Suppressor macrophage treated with lipopolysaccharide for 4 hours (primary cell): ENCODE results near the gene COG2.
"Not testable (repeated sequence)": the region's sequence is repeated elsewhere in the genome, so short reads cannot be mapped to it uniquely, and the experiment has no call there.

Experiments
- DNase-seq: peaks from one replicate; pipeline ENCODE4 v3.0.0-alpha.2; 2020

The COG2 gene

DNA sequence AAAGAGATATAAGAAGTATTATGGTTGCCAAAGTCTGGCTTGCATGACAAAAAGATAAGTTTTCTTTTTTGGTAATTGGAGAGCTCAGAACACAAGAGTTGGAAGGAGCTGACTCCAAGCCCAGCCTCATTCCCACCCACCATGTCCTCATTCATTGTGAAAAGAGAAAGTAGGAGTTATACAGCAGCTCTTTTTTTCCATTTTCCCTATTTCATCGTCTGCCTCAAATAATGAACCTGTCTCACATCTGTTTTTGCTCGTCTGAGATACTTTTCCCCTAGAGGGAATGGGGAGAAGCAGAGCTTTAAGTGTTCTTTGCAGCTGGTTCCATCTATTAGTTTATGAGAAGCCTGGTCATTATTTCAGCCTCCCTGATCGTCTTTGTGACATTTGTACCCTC is 36.9 kb downstream of the COG2 start:
- DNase-seq: no peak

DNA sequence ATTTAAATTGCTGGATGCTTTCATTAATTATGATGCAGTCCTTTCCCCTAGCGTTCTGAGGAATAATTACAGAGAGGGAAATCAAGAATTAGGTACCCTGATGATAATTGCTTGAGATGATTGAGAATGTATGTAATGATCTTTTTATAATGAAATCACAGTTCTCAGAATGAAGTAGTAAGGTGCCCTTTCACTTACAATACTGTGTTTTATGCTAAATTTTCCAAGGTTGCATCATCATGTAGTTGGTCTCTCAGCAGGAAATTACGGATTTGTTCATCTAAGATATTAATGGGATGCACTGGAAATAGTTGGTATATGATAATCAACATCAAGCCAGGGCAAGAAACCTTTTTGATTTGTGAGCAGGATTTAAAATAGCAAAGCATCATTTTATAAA is 37.5 kb downstream of the COG2 start:
- no peak for DNase-seq

DNA sequence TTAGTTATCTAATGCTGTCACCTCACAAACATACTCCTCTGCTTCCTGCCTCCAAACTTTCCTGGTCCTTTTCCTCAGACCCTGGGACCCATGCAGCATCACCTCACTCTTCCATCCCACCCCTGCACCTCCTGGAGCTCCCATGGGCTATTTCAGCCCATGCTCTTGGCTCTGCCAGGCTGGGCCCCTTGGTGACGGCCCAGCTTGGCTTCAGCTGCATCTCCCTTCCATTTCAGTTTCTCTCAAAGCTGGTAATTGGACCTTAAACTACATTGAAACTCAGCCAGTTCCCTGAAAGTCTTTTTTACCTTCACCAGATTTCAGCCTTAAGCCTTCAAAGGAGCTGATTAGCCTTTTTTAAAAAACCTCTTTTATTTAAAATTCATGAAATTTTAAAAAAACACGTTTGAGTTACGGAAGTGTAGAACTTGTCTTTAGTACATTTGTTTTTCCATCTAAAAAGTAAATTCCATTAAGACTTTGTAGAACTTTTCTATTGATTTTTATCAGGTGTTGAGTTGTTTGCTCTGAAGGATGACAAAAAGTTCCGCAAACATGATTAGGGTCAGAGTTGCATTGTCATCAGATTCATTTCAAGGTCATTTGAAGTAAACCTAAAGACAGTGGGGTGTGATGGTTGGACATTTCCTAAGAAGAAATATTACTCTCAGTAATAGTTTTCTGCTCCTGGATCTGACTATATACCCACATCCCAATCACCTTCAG is 38.2 kb downstream of the COG2 start:
- DNase-seq: no peak

DNA sequence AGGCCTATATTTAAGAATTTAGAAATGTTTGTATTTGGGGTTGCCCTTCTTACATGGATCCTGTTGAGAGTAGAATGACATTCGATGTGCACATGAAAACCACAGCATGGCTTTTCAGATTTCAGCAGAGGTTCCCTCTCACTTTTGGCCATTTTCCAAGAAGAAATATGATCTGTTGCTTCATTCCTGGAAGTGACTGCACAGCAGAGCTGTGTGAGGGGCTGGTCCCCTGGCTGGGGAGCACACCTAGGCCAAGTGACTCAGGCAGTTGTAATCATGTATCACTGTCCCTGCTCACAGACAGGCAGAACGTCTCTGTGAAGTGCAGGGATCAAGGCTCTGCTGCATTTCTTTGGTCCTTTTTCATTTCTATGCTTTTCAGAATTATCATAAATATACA is 39.3 kb downstream of the COG2 start:
- DNase-seq: no peak

DNA sequence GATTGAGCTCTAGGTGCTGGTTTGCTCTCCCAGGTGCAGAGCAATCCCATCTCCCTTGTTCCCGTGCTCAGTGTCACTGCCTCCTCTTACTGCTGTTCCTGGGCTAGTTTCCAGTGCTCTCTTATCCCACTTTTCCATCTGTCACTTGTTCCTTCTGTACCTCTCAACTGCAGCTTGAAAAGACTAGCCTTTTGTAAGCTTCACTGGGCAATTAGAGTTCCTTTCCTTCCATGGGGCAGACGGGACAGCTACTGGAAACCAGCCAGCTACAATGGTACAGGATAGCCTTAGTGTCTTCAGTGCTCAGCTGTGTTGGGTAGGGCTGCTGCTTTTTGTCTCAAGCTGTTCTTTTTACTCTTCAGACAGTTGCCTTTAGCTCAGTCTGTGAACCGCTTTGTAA is 40.0 kb downstream of the COG2 start:
- DNase-seq: no peak

DNA sequence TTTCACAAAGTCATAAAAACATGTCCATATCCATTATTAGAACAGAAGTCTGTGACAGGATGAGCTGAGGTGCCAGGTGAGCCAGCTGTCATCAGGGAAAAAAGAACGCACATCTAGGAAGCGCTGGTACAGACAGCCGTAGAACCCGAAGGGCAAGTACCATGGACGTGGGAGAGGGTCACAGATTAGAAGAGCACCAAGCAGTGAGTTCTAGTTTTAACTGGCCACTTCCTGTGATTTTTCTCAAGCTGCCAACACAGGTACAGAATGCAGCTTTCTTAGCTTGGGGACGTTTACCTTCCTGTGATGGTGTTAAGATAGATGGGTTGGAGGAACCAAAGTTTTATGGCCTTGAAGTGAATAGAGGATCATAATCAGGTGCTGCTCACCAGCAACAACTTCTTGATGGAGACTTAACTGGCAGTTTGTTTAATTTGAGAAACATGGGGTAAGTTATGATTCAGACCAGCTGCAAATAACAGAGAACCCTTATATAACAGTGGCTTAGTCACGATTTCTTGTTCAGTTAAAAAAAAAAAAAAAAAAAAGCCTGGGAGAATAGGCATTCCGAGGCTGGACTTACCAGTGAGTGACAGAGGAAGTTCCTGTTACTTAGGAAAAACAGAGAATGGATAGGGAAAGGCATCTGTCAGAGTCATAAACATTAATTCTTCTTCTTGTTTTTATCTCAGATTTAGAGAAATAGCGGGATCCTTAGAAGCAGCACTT is 40.8 kb downstream of the COG2 start:
- DNase-seq: no peak

DNA sequence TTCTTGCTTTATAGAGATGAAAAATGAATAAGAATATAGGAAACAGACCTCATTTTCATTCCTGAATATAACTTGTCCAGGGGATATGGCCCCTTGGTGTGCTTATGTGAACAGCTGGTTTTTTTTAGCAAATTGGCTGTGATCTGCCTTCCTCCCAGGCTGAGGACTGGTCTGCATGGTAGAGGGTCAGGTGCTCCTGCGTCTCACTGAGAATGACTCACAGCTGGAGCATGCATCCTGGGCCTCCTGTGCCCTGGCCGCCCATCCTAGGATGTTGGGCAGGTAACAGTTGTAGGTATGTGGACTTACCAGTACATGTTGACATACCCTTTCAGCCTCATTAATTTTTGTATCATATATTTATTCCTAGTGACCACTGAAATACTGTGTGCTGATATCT is 41.9 kb downstream of the COG2 start:
- no peak for DNase-seq

DNA sequence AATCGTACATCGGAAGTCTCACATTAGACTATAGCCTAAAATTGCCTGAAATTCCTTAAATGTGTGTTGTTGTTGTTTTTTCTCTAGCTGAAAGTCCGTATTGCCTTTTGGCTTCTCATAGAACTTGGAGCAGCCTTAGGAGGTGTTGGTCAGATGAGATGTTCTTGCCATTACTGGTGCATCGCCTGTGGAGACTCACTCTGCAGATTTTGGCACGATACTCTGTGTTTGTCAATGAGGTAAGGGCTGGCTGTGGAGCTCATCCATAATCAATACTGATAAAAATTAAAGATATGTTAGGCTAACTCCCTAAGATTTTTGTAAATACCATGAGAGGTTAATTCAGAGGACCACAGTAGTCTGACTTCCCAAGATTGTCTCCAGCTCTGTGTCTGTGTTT is 42.7 kb downstream of the COG2 start:
- DNase-seq: no peak

DNA sequence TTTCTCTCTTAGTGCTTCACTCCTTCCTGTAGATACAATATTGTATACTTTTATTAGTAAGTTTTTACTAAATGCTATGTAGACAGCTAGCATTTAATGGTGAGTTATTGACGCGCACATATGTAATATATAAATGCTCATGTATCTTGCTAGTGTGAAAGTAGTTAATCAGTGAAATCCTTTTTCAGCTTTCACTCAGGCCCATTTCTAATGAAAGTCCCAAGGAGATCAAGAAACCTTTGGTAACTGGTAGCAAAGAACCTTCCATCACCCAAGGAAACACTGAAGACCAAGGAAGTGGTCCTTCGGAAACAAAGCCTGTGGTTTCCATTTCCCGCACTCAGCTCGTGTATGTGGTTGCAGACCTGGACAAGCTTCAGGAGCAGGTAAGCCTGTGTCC is 44.5 kb downstream of the COG2 start:
- no peak for DNase-seq

DNA sequence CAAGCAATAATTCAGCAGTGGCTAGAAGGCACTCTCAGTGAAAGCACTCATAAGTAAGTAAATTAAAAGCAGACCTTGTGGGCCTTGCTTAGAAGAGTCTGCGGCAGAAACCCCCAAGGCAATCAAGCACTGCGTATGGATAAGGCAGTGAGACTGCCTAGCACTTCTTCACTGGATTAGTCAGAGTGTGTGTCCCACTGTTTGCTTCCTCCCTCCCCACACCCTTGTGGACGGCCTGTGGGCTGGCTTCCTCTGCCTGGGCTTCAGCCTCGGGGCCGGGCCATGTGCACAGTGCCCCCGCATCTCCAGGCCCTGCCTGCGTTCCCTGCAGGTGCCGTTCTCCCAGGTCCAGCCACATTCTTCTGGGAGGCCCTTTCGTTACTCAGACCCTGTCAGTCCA is 47.8 kb downstream of the COG2 start:
- DNase-seq: no peak

DNA sequence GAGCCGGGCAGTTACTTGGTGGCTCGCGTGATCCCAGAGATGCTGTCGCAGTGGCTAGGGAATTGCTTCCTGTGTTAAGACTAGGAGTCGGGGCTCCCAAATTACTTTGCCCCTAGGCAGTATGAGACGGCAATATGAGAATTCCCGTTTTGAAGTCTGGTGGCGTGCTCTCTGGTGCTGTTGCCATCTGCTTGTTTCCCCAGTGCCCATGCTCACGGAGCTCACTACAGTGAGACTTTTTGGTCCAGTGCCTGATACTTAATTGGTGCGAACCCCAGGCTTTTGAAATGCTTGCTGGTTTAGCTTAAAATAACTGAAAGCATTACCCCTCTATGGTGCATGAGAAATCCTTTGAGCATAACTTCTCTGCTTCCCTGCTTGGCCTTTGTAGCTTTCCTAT is 49.3 kb downstream of the COG2 start:
- DNase-seq: no peak

DNA sequence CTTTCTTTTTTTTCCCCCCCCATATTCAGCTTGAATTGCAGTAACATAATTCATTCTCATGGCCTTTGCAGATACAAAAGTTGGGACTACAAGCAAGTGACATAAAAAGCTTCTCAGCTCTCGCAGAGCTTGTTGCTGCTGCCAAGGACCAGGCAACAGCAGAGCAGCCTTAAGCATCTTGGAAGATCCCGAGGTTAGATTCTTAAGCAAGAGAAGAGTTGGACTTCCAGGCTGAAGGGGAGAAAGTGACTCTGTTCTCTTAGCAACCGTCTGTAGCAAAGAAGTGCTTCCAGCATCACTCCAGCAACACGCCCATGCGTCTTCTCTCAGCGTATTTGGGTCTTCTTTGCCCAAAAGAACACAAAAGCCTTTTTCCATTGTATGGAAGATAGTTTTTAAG is 50.9 kb downstream of the COG2 start:
- no peak for DNase-seq

DNA sequence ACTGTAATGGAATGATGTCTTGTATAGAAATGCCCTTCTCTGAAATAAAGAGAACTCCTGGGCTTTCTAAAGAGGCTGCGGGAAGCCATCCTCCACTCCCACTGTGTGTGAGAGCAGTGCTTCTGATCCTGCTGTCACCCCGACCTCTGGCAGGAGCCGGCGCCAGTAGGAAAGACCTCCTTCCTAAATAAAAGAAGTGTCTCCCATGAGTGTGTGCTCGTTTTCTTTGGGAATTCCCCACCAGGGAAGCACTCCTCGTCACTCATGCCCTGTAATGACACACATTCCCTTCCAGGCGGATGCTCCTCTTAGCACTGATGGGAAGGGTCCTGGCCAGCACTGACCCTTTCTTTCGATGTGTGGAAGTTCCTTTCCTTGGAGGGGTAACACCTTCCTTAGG is 51.5 kb downstream of the COG2 start:
- no peak for DNase-seq

DNA sequence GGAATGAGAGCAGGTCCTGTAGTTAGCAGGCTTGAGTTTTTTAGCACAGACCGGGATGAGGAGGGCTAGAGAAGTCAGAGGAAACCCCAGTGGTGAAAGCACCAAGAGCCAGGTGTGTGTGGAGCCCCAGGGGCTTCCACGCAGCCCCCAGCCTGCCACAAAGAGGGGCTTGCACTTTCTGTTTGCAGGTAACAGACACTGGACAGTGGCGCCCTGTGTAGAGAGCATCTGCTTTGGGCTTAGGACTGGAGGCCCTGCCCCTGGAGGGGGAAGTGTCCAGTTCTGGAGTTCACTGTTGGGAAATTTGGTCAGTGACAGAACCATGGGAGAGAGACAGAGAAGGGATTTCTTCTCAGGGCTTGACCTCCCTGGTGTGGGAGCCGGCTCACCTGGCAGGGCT is 52.2 kb downstream of the COG2 start:
- DNase-seq: no peak

DNA sequence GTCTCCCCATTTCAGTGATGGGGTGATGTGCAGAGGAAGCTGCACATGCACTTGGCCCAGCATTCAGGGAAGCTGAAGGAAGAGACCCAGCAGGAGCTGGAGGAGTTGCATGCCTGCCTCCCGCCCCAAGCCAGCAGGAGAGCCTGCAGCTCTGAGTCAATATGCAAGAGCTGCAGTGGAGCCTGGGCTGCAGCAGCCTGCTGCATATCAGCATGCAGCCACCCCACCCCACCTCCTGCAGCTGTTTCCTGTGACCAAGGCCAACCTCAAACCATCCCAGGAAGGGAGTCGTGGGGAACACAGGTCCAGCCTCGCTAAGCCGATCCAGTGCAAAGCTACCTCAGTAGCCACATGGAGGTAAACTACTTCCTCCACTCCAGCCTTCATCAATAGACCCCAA is 52.7 kb downstream of the COG2 start:
- DNase-seq: no peak

DNA sequence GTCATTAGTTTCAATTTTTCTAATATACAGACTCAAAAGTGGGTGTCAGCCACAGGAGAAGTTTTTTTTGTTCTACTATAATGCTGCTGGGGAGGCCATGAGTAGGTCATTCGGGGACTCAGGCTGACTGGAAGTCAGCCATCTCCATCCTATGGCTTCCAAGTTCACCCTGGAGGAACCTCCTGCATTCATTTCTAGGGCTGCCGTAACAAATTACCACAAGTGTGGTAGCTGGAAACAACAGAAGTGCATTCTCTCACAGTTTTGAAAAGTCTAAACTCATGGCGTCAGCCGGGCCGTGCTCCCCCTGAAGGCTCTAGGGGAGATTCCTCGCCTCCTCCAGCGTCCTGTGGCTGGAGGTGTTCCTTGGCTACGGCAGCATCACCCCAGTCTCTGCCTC is 53.9 kb downstream of the COG2 start:
- no peak for DNase-seq

DNA sequence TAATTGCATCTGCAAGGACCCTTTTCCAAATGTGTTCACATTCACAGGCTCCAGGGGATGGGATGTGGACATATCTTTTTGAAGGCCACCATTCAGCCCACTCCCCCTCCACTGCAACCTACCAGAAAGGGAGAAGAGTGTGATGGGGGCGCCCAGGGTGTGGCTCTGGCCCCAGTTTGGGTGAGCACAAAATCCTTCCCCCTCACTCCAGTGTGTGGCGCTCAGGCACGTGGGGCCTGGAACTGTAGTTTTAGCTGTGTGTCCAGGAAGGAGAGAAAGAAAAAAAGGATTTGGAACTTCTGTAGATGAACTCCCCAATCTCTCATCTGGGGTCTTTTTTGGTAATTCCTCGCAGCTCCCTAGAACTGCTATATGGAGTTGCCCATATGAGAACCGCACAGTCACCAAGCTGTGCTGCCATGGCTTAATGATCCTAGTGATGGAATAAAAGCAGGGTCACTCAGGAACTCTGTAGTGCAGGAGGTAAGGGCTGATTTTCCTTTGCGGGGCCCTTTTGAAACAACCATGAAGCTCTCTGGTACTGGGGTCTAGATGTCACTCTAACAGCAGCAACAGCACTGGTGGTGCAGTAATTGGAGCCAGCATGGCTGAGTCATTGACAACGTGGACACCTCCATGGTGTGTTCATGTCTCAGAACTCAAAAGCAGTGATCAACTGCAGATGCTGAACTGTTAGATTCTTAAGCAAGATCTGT is 54.6 kb downstream of the COG2 start:
- no peak for DNase-seq

DNA sequence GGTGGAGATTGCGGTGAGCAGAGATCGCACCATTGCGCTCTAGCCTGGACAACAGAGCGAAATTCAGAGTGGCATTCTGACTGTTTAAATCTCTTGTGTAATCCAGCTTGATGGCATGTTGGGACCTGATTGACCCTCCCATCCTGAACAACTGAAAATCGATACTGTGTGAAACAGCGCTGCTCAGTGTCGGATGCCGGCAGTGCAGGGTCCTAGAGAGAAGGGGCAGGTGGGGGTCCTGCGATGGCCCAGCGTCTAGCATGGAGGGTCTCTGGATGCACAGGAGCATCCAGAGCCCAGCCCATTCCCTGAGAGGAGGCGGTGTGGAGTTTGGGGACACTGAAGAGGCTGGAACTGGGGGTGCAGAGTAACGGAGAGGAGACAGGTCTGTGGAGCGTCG is 55.8 kb downstream of the COG2 start:
- DNase-seq: no peak

DNA sequence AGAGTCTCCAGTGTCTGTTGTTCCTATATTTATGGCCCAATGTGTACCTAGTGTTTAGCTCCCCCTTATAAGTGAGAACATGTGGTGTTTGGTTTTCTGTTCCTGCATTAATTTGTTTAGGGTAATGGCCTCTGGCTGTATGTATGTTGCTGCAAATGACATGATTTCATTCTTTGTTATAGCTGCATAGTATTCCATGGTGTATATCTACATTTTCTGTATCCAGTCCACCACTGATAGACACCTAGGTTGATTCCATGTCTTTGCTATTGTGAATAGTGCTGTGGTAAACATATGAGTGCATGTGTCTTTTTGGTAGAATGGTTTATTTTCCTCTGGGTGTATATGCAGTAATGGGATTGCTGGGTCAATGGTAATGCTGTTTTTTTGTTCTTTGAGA is 56.7 kb downstream of the COG2 start:
- DNase-seq: not testable (repeated sequence)

DNA sequence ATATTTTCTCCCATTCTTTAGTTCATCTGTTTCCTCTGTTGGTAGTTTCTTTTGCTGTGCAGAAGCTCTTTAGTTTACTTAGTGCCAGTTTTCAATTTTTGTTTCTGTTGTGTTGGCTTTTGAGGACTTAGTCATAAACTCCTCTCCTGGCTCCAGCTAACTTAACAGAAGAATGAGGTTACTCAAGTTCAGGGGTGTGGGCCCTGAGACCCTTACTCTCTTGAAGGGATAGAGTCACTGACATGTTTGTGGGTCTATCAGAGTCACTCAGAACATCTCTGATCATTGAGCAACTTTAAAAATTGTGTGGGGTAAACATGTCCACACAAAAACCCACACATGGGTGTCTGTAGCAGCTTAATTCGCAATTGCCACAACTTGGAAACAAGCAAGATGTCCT is 57.4 kb downstream of the COG2 start:
- DNase-seq: no peak

DNA sequence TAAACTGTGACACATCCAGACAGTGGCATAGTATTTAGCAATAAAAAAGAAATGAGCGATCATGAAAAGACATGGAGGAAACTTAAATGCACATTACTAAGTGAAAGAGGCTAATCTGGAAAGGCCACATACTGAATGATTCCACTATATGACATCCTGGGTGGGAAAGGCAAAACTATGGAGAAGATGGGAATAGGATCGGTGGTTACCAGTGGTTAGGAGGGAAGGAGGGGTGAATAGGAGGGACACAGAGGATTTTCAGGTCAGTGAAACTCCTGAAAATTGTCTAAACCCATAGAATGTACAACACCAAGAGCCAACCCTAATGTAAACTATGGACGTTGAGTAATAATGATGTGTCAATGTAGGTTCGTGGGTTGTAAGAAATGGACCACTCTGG is 57.9 kb downstream of the COG2 start:
- no peak for DNase-seq

DNA sequence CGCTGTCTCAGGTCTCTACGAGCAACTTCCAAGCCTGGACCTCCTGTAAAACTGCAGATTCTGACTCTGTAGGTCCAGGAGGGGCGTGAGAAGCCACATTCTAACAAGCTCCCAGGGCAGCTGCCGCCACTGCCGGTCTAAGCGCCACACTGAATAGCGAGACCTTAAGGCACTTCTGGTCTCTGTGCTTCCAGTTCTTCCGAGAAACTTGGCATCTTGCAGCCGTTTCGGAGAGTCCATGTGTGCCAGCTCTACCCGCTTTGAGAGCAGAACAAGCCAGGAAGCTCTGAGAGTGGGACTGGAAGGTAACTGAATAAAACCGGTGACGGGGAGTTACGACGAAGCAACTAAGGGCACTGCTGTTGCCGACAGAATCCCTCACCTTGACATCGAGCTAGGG is 59.2 kb downstream of the COG2 start:
- no peak for DNase-seq

DNA sequence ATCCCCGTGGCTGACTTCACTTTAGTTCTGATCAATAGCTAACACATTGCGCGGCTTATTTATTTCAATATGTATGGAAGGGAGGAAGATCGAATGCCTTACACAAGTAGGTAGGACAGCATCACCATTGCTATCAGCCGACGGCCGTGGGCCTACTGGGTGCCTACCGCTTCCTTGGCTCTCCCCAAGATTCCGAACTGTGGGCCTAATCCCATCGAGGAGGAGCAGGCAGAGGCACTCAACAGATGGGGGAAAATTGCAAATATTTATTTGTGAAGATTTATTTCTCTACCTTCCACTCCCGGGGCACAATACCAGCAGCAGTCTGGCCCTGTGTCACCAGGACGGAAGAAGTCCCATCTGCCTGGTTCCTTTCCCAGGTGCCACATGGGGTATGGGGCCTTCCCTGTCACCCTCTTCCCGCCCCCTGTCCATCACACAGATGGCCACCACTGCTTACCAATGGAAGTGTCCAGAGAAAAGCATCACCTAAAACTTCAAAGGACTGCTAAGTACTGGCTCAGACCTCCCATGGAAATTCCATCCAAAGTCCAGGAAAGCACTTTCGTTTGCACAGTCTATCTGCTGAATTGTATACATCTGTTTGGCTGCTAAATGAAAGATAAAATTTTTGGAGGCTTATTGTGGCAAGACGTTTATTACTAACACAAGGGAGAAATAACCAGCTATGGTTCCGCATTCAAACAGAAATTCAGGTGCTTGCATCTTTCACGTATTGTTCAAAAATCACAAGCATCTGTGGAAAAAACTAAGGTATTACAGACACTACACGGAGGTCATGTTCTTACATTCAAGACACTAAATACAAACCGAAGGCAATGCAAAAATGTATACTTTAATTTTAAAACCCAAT is 59.9 kb downstream of the COG2 start:
- no peak for DNase-seq
